ENCODE measurements around the gene SLAMF8.

SLAMF8 gene

DNA sequence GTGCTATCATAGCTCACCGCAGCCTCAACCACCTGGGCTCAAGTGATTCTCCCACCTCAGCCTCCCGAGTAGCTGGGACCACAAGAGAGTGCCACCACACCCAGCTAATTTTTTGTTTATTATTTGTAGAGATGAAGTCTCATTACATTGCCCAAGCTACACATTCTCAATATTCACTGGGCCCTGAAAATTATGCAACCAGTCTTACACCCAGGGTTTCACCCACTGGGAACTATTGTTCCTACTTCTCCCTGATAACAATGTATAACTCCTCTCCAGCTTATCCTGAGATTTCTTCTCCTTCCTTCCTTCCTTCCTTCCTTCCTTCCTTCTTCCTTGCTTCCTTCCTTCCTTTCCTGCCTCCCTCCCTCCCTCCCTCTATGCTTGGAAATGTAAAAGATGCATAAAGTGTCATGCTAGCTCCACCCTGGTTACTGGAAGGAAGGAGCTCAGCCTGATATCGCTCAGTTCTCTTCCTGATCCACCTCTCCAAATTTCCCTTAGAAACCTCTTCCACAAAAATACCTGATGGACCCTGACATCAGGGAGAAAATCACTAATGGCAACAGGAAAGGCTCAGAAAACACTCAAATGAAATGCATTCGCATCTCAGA is 47.0 kb downstream of the SLAMF8 start:
- no peak overlapping the region for H3K4me3 Mint-ChIP-seq

DNA sequence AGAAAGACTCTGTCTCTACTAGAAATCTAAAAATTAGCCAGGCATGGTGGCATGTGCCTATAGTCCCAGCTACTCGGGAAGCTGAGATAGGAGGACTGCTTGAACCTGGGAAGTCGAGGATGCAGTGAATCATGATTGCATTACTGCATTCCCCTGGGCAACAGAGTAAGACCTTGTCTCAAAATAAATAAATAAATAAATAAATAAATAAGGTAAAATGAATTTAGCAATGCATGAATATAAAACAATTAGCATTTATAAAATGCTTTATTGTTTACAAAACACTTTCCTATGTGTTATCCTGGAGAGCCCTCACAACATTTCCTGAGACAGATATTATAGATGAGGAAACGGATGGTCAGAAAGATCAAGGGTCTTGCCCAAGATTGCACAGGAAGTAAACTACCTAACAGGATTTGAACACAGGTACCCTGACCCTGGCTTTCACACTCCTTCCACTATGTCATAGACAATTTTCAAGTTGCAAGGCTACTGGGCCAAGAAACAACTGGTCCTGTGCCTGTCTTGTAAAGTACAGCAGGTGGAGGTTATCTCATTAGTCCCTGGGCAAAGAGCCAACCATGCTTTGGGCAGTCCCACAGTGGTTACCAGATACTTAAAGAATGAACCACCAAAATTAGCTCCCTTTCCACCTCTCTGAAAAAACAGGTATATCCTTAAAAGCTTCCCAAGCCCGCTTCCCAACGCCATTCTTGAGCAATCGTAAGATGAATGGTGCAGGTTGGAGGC is 51.2 kb downstream of the SLAMF8 start:
- ATAC-seq (replicated peaks) (no peak), DNase-seq (no peak)
- no peaks in the 10 kb centered on the region for H3K9me3 Mint-ChIP-seq
- no peak overlapping the region for H3K4me3 Mint-ChIP-seq
- H3K27ac Mint-ChIP-seq: no peak overlapping the region
- no peaks in the 10 kb centered on the region for H3K4me1 Mint-ChIP-seq (ENCODE audit: low read depth in 2 of 2)
- H3K27me3 Mint-ChIP-seq: peaks cover 0 to 11% of the 10 kb centered on the region in 2 donors
- peaks cover 7% of the 10 kb centered on the region for H3K36me3 Mint-ChIP-seq (ENCODE audit: insufficient read depth)

More for the DNA sequence above, 47.0 kb downstream of the SLAMF8 start:
- H3K9me3 Mint-ChIP-seq: no peaks in the 10 kb centered on the region
- ATAC-seq (replicated peaks) (no peak), DNase-seq (no peak)
- H3K36me3 Mint-ChIP-seq (ENCODE audit: insufficient read depth): peaks cover 7% of the 10 kb centered on the region
- peak overlapping the region in 1 of 2 donors; percentile 15 for H3K27ac Mint-ChIP-seq
- peaks cover 6 to 14% of the 10 kb centered on the region in 2 donors for H3K4me1 Mint-ChIP-seq (ENCODE audit: low read depth in 2 of 2)
- H3K27me3 Mint-ChIP-seq: peaks cover 0 to 32% of the 10 kb centered on the region in 2 donors

DNA sequence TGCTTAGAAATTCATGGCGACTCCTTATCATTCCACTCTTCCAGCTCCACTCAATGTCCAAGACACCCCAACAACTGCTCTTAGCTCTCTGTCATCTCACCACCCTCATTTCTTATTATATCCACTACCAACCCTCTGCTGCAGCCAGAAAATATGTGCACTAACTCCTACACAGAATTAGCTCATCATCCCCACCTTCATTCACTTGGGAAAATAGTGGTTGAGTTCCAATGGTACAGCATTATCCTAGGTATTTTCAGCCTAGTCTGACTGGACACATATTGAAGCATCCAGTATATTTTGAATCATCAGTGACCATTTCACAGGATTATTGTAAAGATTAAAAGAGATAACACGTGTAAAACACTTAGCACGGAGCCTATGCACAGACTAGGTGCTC is 52.5 kb downstream of the SLAMF8 start:
- ATAC-seq (replicated peaks) (no peak), DNase-seq (no peak)
- Mint-ChIP-seq H3K9me3 (no peaks in the 10 kb centered on the region), H3K4me3 (no peak overlapping the region), H3K27ac (no peak overlapping the region), H3K4me1 (ENCODE audit: low read depth in 2 of 2) (no peaks in the 10 kb centered on the region), H3K27me3 (no peaks in the 10 kb centered on the region), H3K36me3 (ENCODE audit: insufficient read depth) (peaks cover 7% of the 10 kb centered on the region)

DNA sequence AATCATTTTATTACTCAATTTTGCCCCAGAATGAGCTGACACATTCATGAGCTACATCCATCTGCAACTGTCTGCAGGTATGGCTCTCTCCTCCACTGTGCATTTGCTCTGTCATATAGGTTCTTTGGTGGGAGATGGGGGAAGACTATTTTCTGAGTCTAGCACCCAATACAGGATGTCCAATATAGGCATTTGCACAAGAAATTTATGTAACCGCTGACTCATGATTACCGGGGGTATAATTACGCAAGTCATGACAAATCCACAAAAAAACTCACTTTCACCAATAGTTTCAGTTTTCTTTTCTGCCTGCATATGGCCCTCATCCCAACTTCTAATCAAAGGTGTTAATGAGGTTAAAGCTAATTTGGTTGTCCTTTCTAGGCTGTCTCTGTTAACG is 53.3 kb downstream of the SLAMF8 start:
- H3K27ac Mint-ChIP-seq: no peak overlapping the region
- no peaks in the 10 kb centered on the region for H3K27me3 Mint-ChIP-seq
- no peaks in the 10 kb centered on the region for H3K9me3 Mint-ChIP-seq
- ATAC-seq (replicated peaks) (no peak), DNase-seq (no peak)
- H3K36me3 Mint-ChIP-seq (ENCODE audit: insufficient read depth): peaks cover 6% of the 10 kb centered on the region
- H3K4me1 Mint-ChIP-seq (ENCODE audit: low read depth in 2 of 2): no peaks in the 10 kb centered on the region
- no peak overlapping the region for H3K4me3 Mint-ChIP-seq

DNA sequence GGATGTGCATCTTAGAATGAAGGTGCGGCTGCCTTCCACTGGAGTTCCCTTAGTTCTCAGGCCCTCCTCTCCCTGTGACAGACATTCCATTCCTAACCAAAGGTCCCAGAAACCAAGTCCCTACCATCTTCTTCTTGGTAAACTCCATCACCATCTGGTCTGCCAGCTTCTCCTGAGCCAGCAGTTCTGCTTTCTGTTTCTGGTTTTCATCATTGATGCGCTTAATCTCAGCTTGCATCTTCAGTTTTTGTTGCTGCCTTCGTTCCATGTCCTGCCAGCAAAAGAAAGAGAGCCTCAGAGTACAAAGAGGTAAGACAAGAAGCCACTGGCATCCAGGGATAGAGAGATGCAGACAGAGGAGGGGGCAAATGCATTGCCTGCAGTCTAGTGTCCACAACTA is 53.8 kb downstream of the SLAMF8 start:
- H3K27me3 Mint-ChIP-seq: no peaks in the 10 kb centered on the region
- no peak for ATAC-seq (replicated peaks)
- H3K27ac Mint-ChIP-seq: no peak overlapping the region

DNA sequence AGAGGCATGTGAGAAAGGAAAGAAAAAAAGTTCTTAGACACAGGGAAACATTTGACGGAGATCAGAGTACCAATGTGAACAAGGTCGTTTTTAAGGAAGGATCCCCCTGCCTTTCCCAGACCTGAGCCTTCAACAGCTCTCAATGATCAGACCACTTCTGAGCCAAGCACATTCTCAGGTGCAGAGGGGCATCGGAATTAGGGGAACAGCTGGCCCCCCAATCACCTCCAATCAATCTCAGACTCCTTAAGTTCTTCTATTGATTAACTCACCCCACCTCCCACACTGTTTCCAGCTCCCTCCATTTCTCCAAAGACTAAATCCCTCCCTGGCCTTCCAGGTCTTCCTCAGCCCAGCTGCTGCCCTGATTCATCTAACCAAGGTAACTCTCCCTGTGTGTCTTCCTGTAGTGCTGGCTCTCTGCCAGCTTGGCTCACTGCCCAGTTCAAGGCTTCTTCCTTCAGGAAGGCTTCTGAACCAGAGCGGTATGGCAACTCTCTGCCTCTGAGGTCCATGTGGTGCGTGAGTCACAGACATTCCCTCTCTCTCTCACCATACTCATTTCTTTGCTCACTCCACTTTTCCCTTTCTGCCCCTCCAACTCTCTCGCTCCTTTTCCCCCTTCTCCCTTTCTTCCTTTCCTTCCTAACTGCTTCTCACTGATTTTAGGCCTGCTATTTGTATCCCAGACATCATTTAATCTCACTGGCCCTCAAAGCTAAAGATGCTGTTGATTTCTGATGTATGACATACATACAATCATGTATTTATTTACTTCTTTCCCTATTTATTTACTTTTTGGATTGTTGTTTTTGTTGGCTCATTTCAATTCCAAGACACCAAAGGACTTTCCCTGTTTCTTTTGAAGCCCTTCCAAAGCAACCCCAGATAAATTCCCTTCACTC is 55.2 kb downstream of the SLAMF8 start:
- H3K4me3 Mint-ChIP-seq: no peak overlapping the region
- no peaks in the 10 kb centered on the region for H3K36me3 Mint-ChIP-seq (ENCODE audit: insufficient read depth)
- no peaks in the 10 kb centered on the region for H3K27me3 Mint-ChIP-seq
- no peaks in the 10 kb centered on the region for H3K4me1 Mint-ChIP-seq (ENCODE audit: low read depth in 2 of 2)
- H3K9me3 Mint-ChIP-seq: no peaks in the 10 kb centered on the region
- DNase-seq (peak in 2 of 3 experiments; percentile 13 to 24), ATAC-seq (replicated peaks) (no peak)
- no peak overlapping the region for H3K27ac Mint-ChIP-seq

More for the DNA sequence above, 53.8 kb downstream of the SLAMF8 start:
- Mint-ChIP-seq H3K36me3 (ENCODE audit: insufficient read depth) (peaks cover 3% of the 10 kb centered on the region), H3K9me3 (no peaks in the 10 kb centered on the region), H3K4me3 (no peak overlapping the region), H3K4me1 (ENCODE audit: low read depth in 2 of 2) (no peaks in the 10 kb centered on the region)
- no peak for DNase-seq

DNA sequence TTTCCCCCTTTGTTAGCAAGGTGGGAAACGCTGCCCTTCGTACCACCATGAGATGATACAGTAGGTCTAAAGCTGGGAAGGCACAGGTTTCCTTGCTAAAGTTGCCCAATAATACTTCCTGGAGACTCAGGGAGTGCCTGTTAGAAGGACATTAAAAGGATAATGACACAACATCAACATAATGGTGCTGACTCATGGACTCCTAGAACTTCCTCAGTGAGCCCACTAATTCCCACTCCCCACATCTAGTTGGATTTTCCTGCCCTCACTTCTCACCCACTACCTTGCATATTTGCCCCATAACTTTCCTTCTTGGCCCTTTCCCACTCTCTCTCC is 55.8 kb downstream of the SLAMF8 start:
- Mint-ChIP-seq H3K27ac (no peak overlapping the region), H3K27me3 (no peaks in the 10 kb centered on the region), H3K4me1 (ENCODE audit: low read depth in 2 of 2) (no peaks in the 10 kb centered on the region), H3K36me3 (ENCODE audit: insufficient read depth) (no peaks in the 10 kb centered on the region), H3K4me3 (no peak overlapping the region), H3K9me3 (no peaks in the 10 kb centered on the region)
- ATAC-seq (replicated peaks) (no peak), DNase-seq (no peak)

DNA sequence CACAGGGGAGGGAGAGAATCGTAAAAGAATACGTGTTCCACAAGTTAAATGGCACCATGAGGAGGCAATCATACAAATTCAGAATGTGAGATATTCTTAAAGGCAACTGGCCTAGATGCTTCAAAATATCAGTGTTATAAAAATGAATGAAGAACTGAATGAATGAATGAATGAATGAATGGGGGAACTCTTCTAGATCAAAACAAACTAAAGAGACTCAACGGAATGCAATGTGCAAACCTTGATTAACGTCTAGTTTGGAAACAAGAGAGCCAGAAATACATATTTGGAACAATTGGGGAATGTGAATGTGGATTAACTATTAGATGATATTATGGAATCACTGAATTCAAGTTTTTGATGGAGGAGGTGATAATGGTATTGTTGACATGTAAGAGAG is 56.5 kb downstream of the SLAMF8 start:
- DNase-seq: no peak
- Mint-ChIP-seq H3K9me3 (no peaks in the 10 kb centered on the region), H3K4me3 (no peak overlapping the region), H3K27me3 (no peaks in the 10 kb centered on the region), H3K4me1 (ENCODE audit: low read depth in 2 of 2) (peaks cover 0 to under 1% of the 10 kb centered on the region in 2 donors), H3K27ac (no peak overlapping the region), H3K36me3 (ENCODE audit: insufficient read depth) (no peaks in the 10 kb centered on the region)
- ATAC-seq (replicated peaks): no peak

DNA sequence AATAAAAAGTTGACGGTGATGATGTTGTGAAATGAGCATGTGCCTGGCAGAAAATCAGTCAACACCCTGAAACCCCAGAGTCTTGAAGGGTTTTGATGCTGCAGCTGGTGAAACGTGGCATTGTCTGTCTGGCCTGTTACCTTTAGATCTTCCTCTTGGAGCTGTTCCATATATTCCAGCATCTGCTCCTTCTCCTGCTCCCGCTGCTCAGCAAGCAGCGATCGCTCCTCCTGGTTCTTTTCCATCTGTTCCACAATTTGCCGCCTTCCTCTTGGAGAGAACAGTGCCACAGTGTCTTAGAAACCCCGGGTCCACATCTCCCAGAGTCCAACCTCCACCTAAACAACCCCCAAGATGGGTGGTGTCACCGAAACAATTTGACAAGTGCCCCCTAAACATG is 57.6 kb downstream of the SLAMF8 start:
- DNase-seq (no peak), ATAC-seq (replicated peaks) (no peak)
- H3K36me3 Mint-ChIP-seq (ENCODE audit: insufficient read depth): no peaks in the 10 kb centered on the region
- H3K4me3 Mint-ChIP-seq: no peak overlapping the region
- no peak overlapping the region for H3K27ac Mint-ChIP-seq
- H3K4me1 Mint-ChIP-seq (ENCODE audit: low read depth in 2 of 2): peaks cover 6 to 7% of the 10 kb centered on the region in 2 donors
- no peaks in the 10 kb centered on the region for H3K27me3 Mint-ChIP-seq
- H3K9me3 Mint-ChIP-seq: no peaks in the 10 kb centered on the region

Measured in effector memory CD8-positive, alpha-beta T cell (primary cell).